Fibroblast of villous mesenchyme (primary cell): ENCODE data around the gene DPYSL4. TPM values are rescaled to one million over a fixed set of nuclear protein-coding genes. Genes with fewer than 3 reads are reported as not detected.
A peak's percentile ranks its signal among the peaks of the same experiment; 100 is the strongest.

ENCODE experiments used
- DNase-seq: peaks from one replicate; pipeline ENCODE4 v3.0.0-alpha.2; 2010; ENCODE audit warnings: low read depth
- H3K4me3 ChIP-seq: 2 replicates; pipeline ENCODE4 v1.5.1; 2011; ENCODE audit warnings: low read depth, mild to moderate bottlenecking, low read length
- CTCF ChIP-seq: IDR thresholded peaks from 2 replicates; pipeline ENCODE4 v1.5.1; 2012; ENCODE audit warnings: low read depth, mild to moderate bottlenecking, low read length; ENCODE audit not compliant: insufficient read depth
- total RNA-seq: library from RNA; depleted of rRNA; stranded (reverse); fragments of >200 nt; gene quantifications from 2 replicates; pipeline ENCODE4 v1.2.3, GENCODE V29; 2012

DPYSL4 gene
- total RNA-seq, 1 donor = 0.86 TPM

GRCh38 chr10:132189016-132189415, 2.3 kb downstream of the DPYSL4 start:
- H3K4me3 ChIP-seq = no peak overlapping the region
- TF ChIP-seq CTCF = no peak
- DNase-seq = no peak

GRCh38 chr10:132189810-132190422, 3.2 kb downstream of the DPYSL4 start:
- no peak overlapping the region for H3K4me3 ChIP-seq
- no peak for TF ChIP-seq CTCF

GRCh38 chr10:132192076-132192975, 5.6 kb downstream of the DPYSL4 start:
- H3K4me3 ChIP-seq = no peak overlapping the region
- no peak for DNase-seq
- TF ChIP-seq CTCF = no peak

More at GRCh38 chr10:132189810-132190422, 3.2 kb downstream of the DPYSL4 start:
- no peak for DNase-seq

GRCh38 chr10:132192991-132193665, 6.4 kb downstream of the DPYSL4 start:
- TF ChIP-seq CTCF = no peak
- no peak for DNase-seq
- H3K4me3 ChIP-seq = no peak overlapping the region

GRCh38 chr10:132193907-132194552, 7.3 kb downstream of the DPYSL4 start:
- no peak overlapping the region for H3K4me3 ChIP-seq
- TF ChIP-seq CTCF = no peak
- peak; percentile 19 for DNase-seq

GRCh38 chr10:132194726-132195125, 8.0 kb downstream of the DPYSL4 start:
- no peak overlapping the region for H3K4me3 ChIP-seq
- DNase-seq = no peak
- no peak for TF ChIP-seq CTCF
